ENCODE data around the gene FKBP11. TPM values are rescaled to one million over a fixed set of nuclear protein-coding genes. Genes with fewer than 3 reads are reported as not detected.

The FKBP11 gene
- total RNA-seq, 1 experiment from 2014 or later: 22.0 TPM

DNA sequence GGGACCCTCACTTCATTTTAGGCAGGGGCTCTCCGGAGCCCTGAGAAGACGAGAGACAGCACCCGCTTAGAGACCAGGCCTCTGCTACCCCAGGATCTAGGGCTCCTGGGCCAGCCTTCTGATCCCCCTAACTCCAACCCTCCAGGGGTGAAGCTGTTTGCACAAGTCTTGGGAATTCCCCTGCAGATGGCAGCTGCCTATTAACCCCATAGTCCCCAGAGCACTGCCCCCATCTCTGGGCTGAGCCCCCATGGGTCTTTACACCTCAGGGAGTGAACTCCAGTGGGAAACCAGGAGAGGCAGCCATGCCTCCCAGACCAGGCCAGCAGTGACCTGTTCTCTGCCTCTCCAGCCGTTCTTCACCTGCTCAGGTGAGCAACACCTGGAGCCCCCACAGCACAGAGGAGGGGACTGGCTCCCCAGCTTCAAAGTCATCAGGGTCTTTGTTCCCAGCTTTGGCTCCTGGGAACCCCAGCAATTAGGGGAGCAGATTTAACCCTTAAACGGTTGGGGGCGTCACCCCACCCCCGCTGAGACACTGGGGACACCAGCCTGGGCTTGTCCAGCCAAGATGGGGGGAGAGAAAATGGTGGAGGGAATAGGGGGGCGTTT is 44.0 kb upstream of the FKBP11 start:
- Histone ChIP-seq H4K20me1 (ENCODE audit: insufficient read depth, low read depth, low read length) (no peaks in the 10 kb centered on the region), H3K79me2 (ENCODE audit: low read length) (no peaks in the 10 kb centered on the region), H2AFZ (ENCODE audit: low read length) (no peak overlapping the region), H3K36me3 (ENCODE audit: insufficient read depth, low read length) (no peaks in the 10 kb centered on the region), H3K4me1 (ENCODE audit: low read length) (peaks cover 29% of the 10 kb centered on the region), H3K9ac (ENCODE audit: low read length) (no peak overlapping the region), H3K4me2 (ENCODE audit: low read depth, low read length, poor library complexity, severe bottlenecking) (no peak overlapping the region), H3K9me2 (replicated peaks; ENCODE audit: insufficient read depth, low read length) (no peaks in the 10 kb centered on the region), H3K4me3 (ENCODE audit: low read length) (no peak overlapping the region), H3K27me3 (ENCODE audit: low read length) (no peaks in the 10 kb centered on the region), H3K9me3 (ENCODE audit: low read length) (no peaks in the 10 kb centered on the region), H3K27ac (ENCODE audit: low read length) (no peak overlapping the region)
- no peak for DNase-seq

DNA sequence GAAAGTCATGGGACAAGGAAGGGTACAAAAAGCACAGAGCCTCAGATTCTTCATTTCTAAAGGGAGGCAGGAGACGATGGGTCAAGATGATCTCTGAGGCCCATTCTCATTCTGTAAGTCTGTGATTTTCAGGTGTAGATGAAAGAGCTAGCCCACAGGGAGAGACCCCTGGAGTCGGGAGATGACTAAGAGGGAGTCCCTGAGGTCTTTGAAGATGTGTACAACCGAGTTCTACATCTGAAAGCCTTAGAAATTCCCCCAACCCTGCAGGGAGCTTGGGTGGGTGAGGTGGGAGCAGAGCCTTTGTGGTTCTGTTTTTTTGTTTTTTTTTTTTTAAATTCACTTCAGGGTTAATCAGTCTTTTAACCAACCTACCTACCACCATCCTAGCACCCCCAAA is 43.2 kb upstream of the FKBP11 start:
- DNase-seq: no peak
- Histone ChIP-seq H3K9me3 (ENCODE audit: low read length) (no peaks in the 10 kb centered on the region), H3K27ac (ENCODE audit: low read length) (no peak overlapping the region), H3K4me3 (ENCODE audit: low read length) (no peak overlapping the region), H2AFZ (ENCODE audit: low read length) (no peak overlapping the region), H3K36me3 (ENCODE audit: insufficient read depth, low read length) (no peaks in the 10 kb centered on the region), H3K4me2 (ENCODE audit: low read depth, low read length, poor library complexity, severe bottlenecking) (no peak overlapping the region), H3K9ac (ENCODE audit: low read length) (no peak overlapping the region), H4K20me1 (ENCODE audit: insufficient read depth, low read depth, low read length) (no peaks in the 10 kb centered on the region), H3K27me3 (ENCODE audit: low read length) (no peaks in the 10 kb centered on the region), H3K79me2 (ENCODE audit: low read length) (no peaks in the 10 kb centered on the region), H3K9me2 (replicated peaks; ENCODE audit: insufficient read depth, low read length) (no peaks in the 10 kb centered on the region), H3K4me1 (ENCODE audit: low read length) (peaks cover 29% of the 10 kb centered on the region)

DNA sequence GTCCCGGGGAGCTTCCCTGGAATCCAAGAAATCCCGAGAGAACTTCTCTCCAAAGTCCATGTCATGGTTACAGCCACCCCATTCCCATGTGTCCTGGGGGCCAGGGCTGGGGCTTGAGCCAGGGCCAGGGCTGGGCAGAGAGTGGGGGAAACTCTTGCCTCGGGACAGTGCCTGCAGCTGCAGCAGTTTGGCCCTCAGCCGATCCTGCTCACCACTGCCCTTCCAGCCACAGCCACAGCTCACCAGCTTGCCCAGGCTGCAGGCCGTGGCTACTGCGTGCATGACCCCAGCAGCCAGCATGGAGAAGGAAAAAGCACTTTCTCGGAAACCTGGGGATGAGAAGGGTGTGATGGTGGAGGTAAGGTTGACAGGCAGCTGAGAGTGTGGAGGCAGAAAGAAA is 42.7 kb upstream of the FKBP11 start:
- H3K4me1 ChIP-seq (ENCODE audit: low read length): peaks cover 29% of the 10 kb centered on the region
- no peak for DNase-seq
- no peaks in the 10 kb centered on the region for H3K36me3 ChIP-seq (ENCODE audit: insufficient read depth, low read length)
- no peaks in the 10 kb centered on the region for H3K27me3 ChIP-seq (ENCODE audit: low read length)
- no peak overlapping the region for H3K4me3 ChIP-seq (ENCODE audit: low read length)
- no peak overlapping the region for H3K4me2 ChIP-seq (ENCODE audit: low read depth, low read length, poor library complexity, severe bottlenecking)
- H2AFZ ChIP-seq (ENCODE audit: low read length): no peak overlapping the region
- H4K20me1 ChIP-seq (ENCODE audit: insufficient read depth, low read depth, low read length): no peaks in the 10 kb centered on the region
- no peak overlapping the region for H3K9ac ChIP-seq (ENCODE audit: low read length)
- no peaks in the 10 kb centered on the region for H3K9me3 ChIP-seq (ENCODE audit: low read length)
- no peaks in the 10 kb centered on the region for H3K79me2 ChIP-seq (ENCODE audit: low read length)
- H3K9me2 ChIP-seq (replicated peaks; ENCODE audit: insufficient read depth, low read length): no peaks in the 10 kb centered on the region
- H3K27ac ChIP-seq (ENCODE audit: low read length): no peak overlapping the region

DNA sequence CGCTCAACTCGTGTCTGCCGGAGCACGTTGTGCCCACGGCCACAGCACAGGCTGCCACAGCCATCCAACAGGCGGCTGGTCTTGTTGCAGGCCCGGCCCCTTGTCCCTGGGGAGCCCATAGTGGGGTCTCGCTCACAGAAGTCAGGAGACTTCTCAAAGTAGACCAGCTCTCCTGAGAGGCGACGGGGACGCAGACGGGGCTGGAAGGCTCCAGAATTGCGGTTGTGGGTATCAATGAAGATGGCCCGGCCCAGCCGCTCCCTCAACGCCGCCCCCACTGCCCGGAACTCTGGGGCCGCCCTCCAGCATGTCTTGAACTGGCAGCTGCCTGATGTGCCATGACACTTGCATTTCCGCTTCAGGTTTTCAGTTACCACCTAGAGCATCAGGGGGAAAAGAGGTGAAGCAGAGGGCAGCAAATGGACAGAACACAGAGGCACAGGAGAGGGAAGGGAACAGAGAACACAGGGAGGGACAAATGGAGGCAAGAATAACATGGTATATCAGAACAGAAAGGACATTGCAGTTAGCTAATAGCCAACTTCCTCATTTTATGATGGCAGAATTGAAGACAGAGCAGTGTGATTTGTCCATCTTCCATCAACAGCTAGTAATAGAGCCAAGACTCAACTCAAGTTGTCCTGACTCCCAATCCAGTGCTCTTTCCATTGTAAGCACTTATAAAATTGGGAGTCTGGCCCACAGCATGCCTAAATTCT is 41.0 kb upstream of the FKBP11 start:
- Histone ChIP-seq H2AFZ (ENCODE audit: low read length) (peak overlapping the region; percentile 98), H3K9me2 (replicated peaks; ENCODE audit: insufficient read depth, low read length) (no peaks in the 10 kb centered on the region), H4K20me1 (ENCODE audit: insufficient read depth, low read depth, low read length) (no peaks in the 10 kb centered on the region), H3K9ac (ENCODE audit: low read length) (peak overlapping the region; percentile 58), H3K9me3 (ENCODE audit: low read length) (no peaks in the 10 kb centered on the region), H3K27me3 (ENCODE audit: low read length) (no peaks in the 10 kb centered on the region), H3K4me1 (ENCODE audit: low read length) (peaks cover 23% of the 10 kb centered on the region), H3K36me3 (ENCODE audit: insufficient read depth, low read length) (no peaks in the 10 kb centered on the region), H3K4me3 (ENCODE audit: low read length) (peak overlapping the region; percentile 57), H3K79me2 (ENCODE audit: low read length) (no peaks in the 10 kb centered on the region), H3K27ac (ENCODE audit: low read length) (peak overlapping the region; percentile 41), H3K4me2 (ENCODE audit: low read depth, low read length, poor library complexity, severe bottlenecking) (peak overlapping the region; percentile 62)
- DNase-seq: peak; percentile 83

DNA sequence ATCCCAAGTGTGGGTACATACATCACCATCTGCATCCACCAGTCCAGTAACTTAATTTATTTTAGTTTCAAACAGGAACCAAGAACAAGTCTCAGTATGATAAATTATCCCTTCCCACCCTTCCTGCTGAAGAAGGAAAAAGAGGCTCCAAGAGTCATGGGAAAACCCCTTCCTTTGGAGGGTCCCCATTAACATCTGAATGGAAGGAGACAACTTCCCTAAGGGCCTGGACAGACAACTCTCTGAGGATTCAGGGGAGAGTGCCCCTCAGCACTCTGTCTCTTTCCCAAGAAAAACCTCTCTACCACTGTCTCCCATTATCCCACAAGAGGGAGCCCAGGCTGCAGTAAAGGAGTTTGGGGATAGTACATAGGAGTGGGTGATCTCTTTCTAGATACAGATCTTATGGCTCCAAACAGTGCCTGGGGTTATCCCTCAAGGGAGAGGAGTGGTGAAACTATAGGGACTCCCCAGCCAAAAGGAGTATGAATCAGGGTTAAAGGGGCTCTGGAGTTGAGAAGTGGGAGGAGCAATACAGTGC is 40.1 kb upstream of the FKBP11 start:
- Histone ChIP-seq H3K27ac (ENCODE audit: low read length) (no peak overlapping the region), H3K4me3 (ENCODE audit: low read length) (peak overlapping the region; percentile 57; the same call in 1 of the 2 replicates), H3K36me3 (ENCODE audit: insufficient read depth, low read length) (no peaks in the 10 kb centered on the region), H3K4me2 (ENCODE audit: low read depth, low read length, poor library complexity, severe bottlenecking) (peak overlapping the region; percentile 62), H3K27me3 (ENCODE audit: low read length) (no peaks in the 10 kb centered on the region), H4K20me1 (ENCODE audit: insufficient read depth, low read depth, low read length) (no peaks in the 10 kb centered on the region), H3K79me2 (ENCODE audit: low read length) (no peaks in the 10 kb centered on the region), H3K9me2 (replicated peaks; ENCODE audit: insufficient read depth, low read length) (no peaks in the 10 kb centered on the region), H3K9me3 (ENCODE audit: low read length) (no peaks in the 10 kb centered on the region), H3K9ac (ENCODE audit: low read length) (peak overlapping the region; percentile 58), H3K4me1 (ENCODE audit: low read length) (peaks cover 16% of the 10 kb centered on the region), H2AFZ (ENCODE audit: low read length) (peak overlapping the region; percentile 98; the same call in 1 of the 2 replicates)
- DNase-seq: no peak

DNA sequence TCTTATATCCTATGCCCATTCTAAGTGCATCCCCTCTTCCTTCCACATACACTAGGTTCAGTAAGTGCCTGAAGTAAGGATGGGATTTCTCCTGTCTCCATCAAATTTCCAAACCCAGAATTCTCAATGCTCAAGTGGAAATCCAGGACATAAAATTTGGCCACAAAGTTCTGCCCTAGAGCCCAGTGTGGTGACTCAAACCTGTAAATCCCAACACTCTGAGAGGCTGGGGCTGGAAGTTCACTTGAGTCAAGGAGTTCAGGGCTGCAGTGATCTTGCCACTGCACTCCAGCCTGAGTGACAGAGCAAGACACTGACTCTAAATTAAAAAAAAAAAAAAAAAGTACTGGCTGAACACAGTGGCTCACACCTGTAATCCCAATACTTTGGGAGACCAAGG is 36.5 kb upstream of the FKBP11 start:
- no peaks in the 10 kb centered on the region for H4K20me1 ChIP-seq (ENCODE audit: insufficient read depth, low read depth, low read length)
- H2AFZ ChIP-seq (ENCODE audit: low read length): no peak overlapping the region
- H3K9me2 ChIP-seq (replicated peaks; ENCODE audit: insufficient read depth, low read length): no peaks in the 10 kb centered on the region
- no peaks in the 10 kb centered on the region for H3K9me3 ChIP-seq (ENCODE audit: low read length)
- no peak overlapping the region for H3K27ac ChIP-seq (ENCODE audit: low read length)
- H3K79me2 ChIP-seq (ENCODE audit: low read length): peaks cover 5% of the 10 kb centered on the region
- no peak overlapping the region for H3K4me2 ChIP-seq (ENCODE audit: low read depth, low read length, poor library complexity, severe bottlenecking)
- H3K9ac ChIP-seq (ENCODE audit: low read length): no peak overlapping the region
- H3K4me3 ChIP-seq (ENCODE audit: low read length): no peak overlapping the region
- H3K36me3 ChIP-seq (ENCODE audit: insufficient read depth, low read length): no peaks in the 10 kb centered on the region
- H3K4me1 ChIP-seq (ENCODE audit: low read length): peaks cover 26% of the 10 kb centered on the region
- no peak for DNase-seq
- no peaks in the 10 kb centered on the region for H3K27me3 ChIP-seq (ENCODE audit: low read length)

DNA sequence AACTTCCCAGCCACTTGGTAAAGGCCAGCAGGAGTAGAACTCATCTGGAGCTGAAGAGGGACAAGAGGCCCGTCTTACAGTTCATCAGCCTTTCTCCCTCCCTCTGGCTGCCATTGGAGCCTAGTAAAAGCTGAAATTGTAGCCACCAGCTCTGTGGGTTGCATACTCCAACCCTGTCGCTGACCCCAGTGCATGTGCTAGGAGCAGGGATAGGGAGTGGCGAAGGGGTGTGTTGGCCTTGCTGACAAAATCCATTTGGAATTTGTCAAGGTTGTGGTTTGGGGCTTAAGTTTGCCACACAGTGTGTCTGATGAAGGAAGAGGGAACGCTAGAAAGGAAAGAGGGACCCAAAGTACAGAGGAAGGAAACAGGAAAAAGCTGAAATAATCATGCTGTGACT is 36.0 kb upstream of the FKBP11 start:
- no peak overlapping the region for H3K27ac ChIP-seq (ENCODE audit: low read length)
- no peak overlapping the region for H3K9ac ChIP-seq (ENCODE audit: low read length)
- H3K4me2 ChIP-seq (ENCODE audit: low read depth, low read length, poor library complexity, severe bottlenecking): no peak overlapping the region
- H3K9me2 ChIP-seq (replicated peaks; ENCODE audit: insufficient read depth, low read length): no peaks in the 10 kb centered on the region
- H2AFZ ChIP-seq (ENCODE audit: low read length): no peak overlapping the region
- H3K27me3 ChIP-seq (ENCODE audit: low read length): no peaks in the 10 kb centered on the region
- DNase-seq: no peak
- H3K36me3 ChIP-seq (ENCODE audit: insufficient read depth, low read length): no peaks in the 10 kb centered on the region
- H3K9me3 ChIP-seq (ENCODE audit: low read length): no peaks in the 10 kb centered on the region
- H3K4me1 ChIP-seq (ENCODE audit: low read length): peaks cover 21% of the 10 kb centered on the region
- H4K20me1 ChIP-seq (ENCODE audit: insufficient read depth, low read depth, low read length): no peaks in the 10 kb centered on the region
- peaks cover 10% of the 10 kb centered on the region for H3K79me2 ChIP-seq (ENCODE audit: low read length)
- no peak overlapping the region for H3K4me3 ChIP-seq (ENCODE audit: low read length)

DNA sequence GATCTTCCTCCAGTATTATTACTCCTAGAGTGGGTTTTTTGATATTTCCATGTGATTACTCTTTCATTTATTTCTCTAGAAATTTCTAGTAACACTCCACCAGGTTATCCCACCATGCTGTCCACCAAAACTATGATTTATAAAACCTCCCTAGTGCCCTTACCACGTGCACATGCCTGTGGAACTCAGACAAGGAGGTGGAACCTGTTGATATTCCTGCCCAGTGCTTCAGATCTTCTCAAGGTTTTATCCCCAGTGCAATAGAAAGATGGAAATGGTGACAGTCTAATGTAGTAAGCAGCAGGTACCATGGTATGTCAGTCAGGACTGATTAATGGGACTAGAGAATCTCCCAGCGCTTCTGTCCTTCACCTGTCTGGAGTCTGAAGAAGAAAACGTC is 35.5 kb upstream of the FKBP11 start:
- no peak overlapping the region for H2AFZ ChIP-seq (ENCODE audit: low read length)
- H4K20me1 ChIP-seq (ENCODE audit: insufficient read depth, low read depth, low read length): 0 out of 2 replicates have a peak, but pooled peaks cover 2% of the 10 kb centered on the region
- H3K4me2 ChIP-seq (ENCODE audit: low read depth, low read length, poor library complexity, severe bottlenecking): no peak overlapping the region
- H3K9ac ChIP-seq (ENCODE audit: low read length): no peak overlapping the region
- no peak overlapping the region for H3K4me3 ChIP-seq (ENCODE audit: low read length)
- H3K27me3 ChIP-seq (ENCODE audit: low read length): no peaks in the 10 kb centered on the region
- H3K79me2 ChIP-seq (ENCODE audit: low read length): peaks cover 15% of the 10 kb centered on the region
- H3K9me3 ChIP-seq (ENCODE audit: low read length): no peaks in the 10 kb centered on the region
- no peak overlapping the region for H3K27ac ChIP-seq (ENCODE audit: low read length)
- H3K9me2 ChIP-seq (replicated peaks; ENCODE audit: insufficient read depth, low read length): no peaks in the 10 kb centered on the region
- no peaks in the 10 kb centered on the region for H3K36me3 ChIP-seq (ENCODE audit: insufficient read depth, low read length)
- no peak for DNase-seq
- H3K4me1 ChIP-seq (ENCODE audit: low read length): peaks cover 21% of the 10 kb centered on the region
